Urinary bladder (tissue), 4 donors: ENCODE measurements around the gene TMEM259. TPM values are rescaled to one million over a fixed set of nuclear protein-coding genes. Genes with fewer than 3 reads are reported as not detected.

Experiments used
- DNase-seq: peaks from one replicate; pipeline ENCODE4 v3.0.0-alpha.2; 2015; ENCODE audit errors: extremely low spot score
- H3K27ac ChIP-seq: one replicate; pipeline ENCODE4 v1.5.1; 2013; ENCODE audit warnings: low read depth, mild to moderate bottlenecking, moderate library complexity
- H3K36me3 ChIP-seq: one replicate; pipeline ENCODE4 v1.6.1; 2013; ENCODE audit warnings: mild to moderate bottlenecking, moderate library complexity; ENCODE audit not compliant: insufficient read depth
- H3K4me1 ChIP-seq: one replicate; pipeline ENCODE4 v1.6.1; 2013; ENCODE audit warnings: mild to moderate bottlenecking, moderate library complexity; ENCODE audit not compliant: insufficient read depth
- H3K4me3 ChIP-seq: one replicate; pipeline ENCODE4 v1.5.1; 2013; ENCODE audit warnings: low read depth, low read length
- WGBS: extraction: QIAGEN DNeasy Blood & Tissue Kit; methylation state at CpG from one replicate; pipeline ENCODE4 v1.1.7; 2013; 5-methylcytosine and 5-hydroxymethylcytosine counted together
- polyA plus RNA-seq: library from polyadenylated mRNA; stranded (reverse); fragments of 200-250 nt; gene quantifications from one replicate; pipeline ENCODE4 v1.2.3, GENCODE V29; 2013
- total RNA-seq: library from RNA; depleted of rRNA; stranded (reverse); fragments of >200 nt; gene quantifications from one replicate; pipeline ENCODE4 v1.2.3, GENCODE V29; 2014
- donor health status: healthy with polysubstance abuse.
- donor health status: healthy.

TMEM259 gene
- total and polyA plus RNA-seq, 2 donors: 34.5 to 159 TPM

- peaks cover 9% of the 10 kb centered on the region for H3K4me1 ChIP-seq
- peak overlapping the region; percentile 87 for H3K4me3 ChIP-seq
- no peaks in the 10 kb centered on the region for H3K36me3 ChIP-seq
- 2% methylated on average over 60 of the region's 60 CpGs for WGBS
- no peak for DNase-seq
- H3K27ac ChIP-seq: peak overlapping the region; percentile 81
These were observed 699 bp downstream of the TMEM259 start for GRCh38 chr19:1019980-1020867.

GRCh38 chr19:1019616-1019961 is 1.3 kb downstream of the TMEM259 start:
- DNase-seq: no peak
- Histone ChIP-seq H3K36me3 (no peaks in the 10 kb centered on the region), H3K27ac (no peak overlapping the region), H3K4me3 (peak overlapping the region; percentile 87), H3K4me1 (peaks cover 9% of the 10 kb centered on the region)
- 59% methylated on average over 18 of the region's 18 CpGs for WGBS

- H3K4me1 ChIP-seq: peaks cover 9% of the 10 kb centered on the region
- no peaks in the 10 kb centered on the region for H3K36me3 ChIP-seq
- DNase-seq: no peak
- 51% methylated on average over 17 of the region's 17 CpGs for WGBS
- peak overlapping the region; percentile 87 for H3K4me3 ChIP-seq
- no peak overlapping the region for H3K27ac ChIP-seq
These were observed 1.8 kb downstream of the TMEM259 start for GRCh38 chr19:1018932-1019615.

- DNase-seq: no peak
- no peak overlapping the region for H3K27ac ChIP-seq
- WGBS: 73% methylated on average over 5 of the region's 5 CpGs
- H3K36me3 ChIP-seq: no peaks in the 10 kb centered on the region
- H3K4me1 ChIP-seq: peaks cover 9% of the 10 kb centered on the region
- H3K4me3 ChIP-seq: no peak overlapping the region
These were observed 2.5 kb downstream of the TMEM259 start for GRCh38 chr19:1018393-1018792.

- Histone ChIP-seq H3K36me3 (no peaks in the 10 kb centered on the region), H3K4me1 (peaks cover 9% of the 10 kb centered on the region), H3K27ac (no peak overlapping the region), H3K4me3 (no peak overlapping the region)
- WGBS: 88% methylated on average over 9 of the region's 9 CpGs
- no peak for DNase-seq
These were observed 3.0 kb downstream of the TMEM259 start for GRCh38 chr19:1017906-1018305.

GRCh38 chr19:1017115-1017905 is 3.6 kb downstream of the TMEM259 start:
- Histone ChIP-seq H3K36me3 (no peaks in the 10 kb centered on the region), H3K4me3 (no peak overlapping the region), H3K27ac (peak overlapping the region; percentile 28), H3K4me1 (peaks cover 9% of the 10 kb centered on the region)
- DNase-seq: no peak
- 58% methylated on average over 24 of the region's 24 CpGs for WGBS

- DNase-seq: no peak
- Histone ChIP-seq H3K27ac (no peak overlapping the region), H3K36me3 (no peaks in the 10 kb centered on the region), H3K4me1 (peaks cover 9% of the 10 kb centered on the region), H3K4me3 (no peak overlapping the region)
- WGBS: 44% methylated on average over 12 of the region's 12 CpGs
These were observed 4.2 kb downstream of the TMEM259 start for GRCh38 chr19:1016647-1017114.

- H3K27ac ChIP-seq: no peak overlapping the region
- no peak for DNase-seq
- peaks cover 9% of the 10 kb centered on the region for H3K4me1 ChIP-seq
- no peak overlapping the region for H3K4me3 ChIP-seq
- WGBS: 53% methylated on average over 31 of the region's 31 CpGs
- no peaks in the 10 kb centered on the region for H3K36me3 ChIP-seq
These were observed 4.9 kb downstream of the TMEM259 start for GRCh38 chr19:1015782-1016646.

GRCh38 chr19:1015061-1015781 is 5.7 kb downstream of the TMEM259 start:
- Histone ChIP-seq H3K36me3 (peaks cover 6% of the 10 kb centered on the region), H3K4me3 (no peak overlapping the region), H3K27ac (no peak overlapping the region), H3K4me1 (peaks cover 9% of the 10 kb centered on the region)
- 86% methylated on average over 29 of the region's 29 CpGs for WGBS
- no peak for DNase-seq

- H3K4me3 ChIP-seq: no peak overlapping the region
- peaks cover 5% of the 10 kb centered on the region for H3K4me1 ChIP-seq
- 93% methylated on average over 49 of the region's 49 CpGs for WGBS
- H3K27ac ChIP-seq: no peak overlapping the region
- no peak for DNase-seq
- H3K36me3 ChIP-seq: peaks cover 6% of the 10 kb centered on the region
These were observed 6.5 kb downstream of the TMEM259 start for GRCh38 chr19:1014161-1015060.

GRCh38 chr19:1013218-1013617 is 7.7 kb downstream of the TMEM259 start:
- Histone ChIP-seq H3K36me3 (peaks cover 6% of the 10 kb centered on the region), H3K4me1 (peaks cover 2% of the 10 kb centered on the region), H3K4me3 (no peak overlapping the region), H3K27ac (no peak overlapping the region)
- 92% methylated on average over 10 of the region's 10 CpGs for WGBS
- DNase-seq: no peak
